Fibroblast of villous mesenchyme (primary cell): ENCODE measurements around the gene RASAL2. TPM values are rescaled to one million over a fixed set of nuclear protein-coding genes. Genes with fewer than 3 reads are reported as not detected.
"Not testable (repeated sequence)": the region's sequence is repeated elsewhere in the genome, so short reads cannot be mapped to it uniquely, and the experiment has no call there.

Source experiments
- DNase-seq: peaks from one replicate; pipeline ENCODE4 v3.0.0-alpha.2; 2010; ENCODE audit warnings: low read depth
- H3K4me3 ChIP-seq: 2 replicates; pipeline ENCODE4 v1.5.1; 2011; ENCODE audit warnings: low read depth, mild to moderate bottlenecking, low read length
- CTCF ChIP-seq: IDR thresholded peaks from 2 replicates; pipeline ENCODE4 v1.5.1; 2012; ENCODE audit warnings: low read depth, mild to moderate bottlenecking, low read length; ENCODE audit not compliant: insufficient read depth
- total RNA-seq: library from RNA; depleted of rRNA; stranded (reverse); fragments of >200 nt; gene quantifications from 2 replicates; pipeline ENCODE4 v1.2.3, GENCODE V29; 2012

Gene RASAL2
- total RNA-seq, 1 donor: 40.6 TPM

DNA sequence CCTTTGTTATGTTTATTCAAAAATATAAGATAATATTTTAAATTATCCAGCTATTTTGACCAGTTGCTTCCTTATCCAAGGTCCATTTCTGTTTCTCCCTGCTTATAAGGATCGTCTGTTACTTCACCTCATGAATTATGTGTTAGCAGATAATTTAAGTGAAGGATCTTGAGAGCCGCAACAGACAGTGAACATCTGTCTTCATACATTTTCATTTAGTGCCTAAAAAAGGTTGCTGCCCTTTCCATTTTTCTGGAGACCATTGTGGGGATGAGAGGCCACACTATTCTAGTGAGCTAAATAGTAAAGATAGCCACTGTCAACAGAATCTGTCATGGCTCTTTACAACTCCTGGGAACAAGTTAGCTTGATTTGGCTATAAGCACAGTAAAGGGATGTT, 248.8 kb downstream of the RASAL2 start:
- TF ChIP-seq CTCF: no peak
- no peak overlapping the region for H3K4me3 ChIP-seq
- no peak for DNase-seq

DNA sequence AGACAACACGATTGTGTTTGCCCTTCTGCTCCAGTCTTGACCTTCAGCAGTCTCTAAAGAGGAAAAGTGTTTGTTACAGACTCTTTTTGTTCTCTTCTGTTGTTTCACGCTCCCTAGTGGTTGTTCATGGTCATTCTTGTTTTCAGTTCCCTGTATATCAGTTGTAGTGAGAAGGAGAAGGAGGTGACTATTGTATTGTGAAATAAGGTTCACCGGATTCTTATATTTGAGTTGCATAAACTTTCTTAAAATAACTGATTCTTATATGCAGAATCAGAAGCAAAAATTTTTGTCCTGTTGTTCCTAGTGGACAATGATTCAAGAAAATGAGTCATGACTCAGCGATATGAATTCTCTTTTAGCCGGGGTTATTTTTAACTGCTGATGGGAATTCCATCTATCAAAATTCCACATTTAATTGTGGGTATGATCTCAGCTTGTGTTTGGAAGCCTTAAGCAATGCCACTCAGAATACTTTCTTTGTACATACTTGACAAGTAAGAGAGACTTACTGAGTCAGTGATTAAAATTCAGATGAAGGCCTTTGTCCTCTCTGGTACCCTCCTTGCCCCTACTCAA, 250.7 kb downstream of the RASAL2 start:
- DNase-seq: peak; percentile 67
- TF ChIP-seq CTCF: peak; percentile 52
- no peak overlapping the region for H3K4me3 ChIP-seq

DNA sequence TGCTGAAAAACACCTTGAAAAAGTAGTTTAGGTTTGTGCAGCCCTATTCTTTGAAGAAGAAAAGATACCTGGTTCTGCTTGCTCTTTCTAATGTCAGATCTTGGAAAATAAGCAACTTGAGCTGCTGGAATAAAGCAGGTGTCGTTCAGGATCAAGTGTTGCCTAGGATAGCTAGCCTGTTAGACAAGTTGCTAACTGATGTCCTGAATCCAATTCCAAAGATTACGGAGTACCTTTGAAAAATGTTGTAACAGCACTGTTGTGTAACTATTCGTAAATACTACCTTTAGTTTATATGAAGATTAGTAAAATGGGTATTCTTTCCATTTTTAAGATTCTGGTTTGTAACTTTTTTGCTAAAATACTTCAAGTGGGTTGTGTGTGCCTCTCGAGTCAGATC, 251.3 kb downstream of the RASAL2 start:
- no peak overlapping the region for H3K4me3 ChIP-seq
- TF ChIP-seq CTCF: no peak
- no peak for DNase-seq

- DNase-seq: no peak
- no peak overlapping the region for H3K4me3 ChIP-seq
- no peak for TF ChIP-seq CTCF
These were observed 251.9 kb downstream of the RASAL2 start for GRCh38 chr1:178345807-178346206.

DNA sequence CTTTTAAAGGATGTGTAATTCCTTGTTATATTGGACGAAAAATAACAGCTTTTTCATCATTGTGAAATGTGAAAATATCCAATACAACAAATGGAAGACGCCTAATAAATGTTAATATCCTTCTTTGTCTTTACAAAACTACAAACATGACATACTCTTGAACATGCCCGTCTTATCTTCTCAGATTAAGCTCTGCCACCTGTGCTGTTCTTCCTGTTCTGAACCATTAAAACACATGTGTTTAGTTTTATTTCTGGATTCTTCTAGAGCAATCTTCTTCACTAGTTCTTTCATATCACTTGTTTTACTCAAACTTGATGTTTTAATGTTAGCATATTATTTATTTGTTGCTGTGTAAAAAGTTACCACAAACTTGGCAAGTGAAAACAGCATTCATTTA, 255.9 kb downstream of the RASAL2 start:
- TF ChIP-seq CTCF: no peak
- no peak overlapping the region for H3K4me3 ChIP-seq
- DNase-seq: no peak

- not testable (repeated sequence) for H3K4me3 ChIP-seq, DNase-seq
These were observed 258.0 kb downstream of the RASAL2 start for GRCh38 chr1:178351911-178352310.

DNA sequence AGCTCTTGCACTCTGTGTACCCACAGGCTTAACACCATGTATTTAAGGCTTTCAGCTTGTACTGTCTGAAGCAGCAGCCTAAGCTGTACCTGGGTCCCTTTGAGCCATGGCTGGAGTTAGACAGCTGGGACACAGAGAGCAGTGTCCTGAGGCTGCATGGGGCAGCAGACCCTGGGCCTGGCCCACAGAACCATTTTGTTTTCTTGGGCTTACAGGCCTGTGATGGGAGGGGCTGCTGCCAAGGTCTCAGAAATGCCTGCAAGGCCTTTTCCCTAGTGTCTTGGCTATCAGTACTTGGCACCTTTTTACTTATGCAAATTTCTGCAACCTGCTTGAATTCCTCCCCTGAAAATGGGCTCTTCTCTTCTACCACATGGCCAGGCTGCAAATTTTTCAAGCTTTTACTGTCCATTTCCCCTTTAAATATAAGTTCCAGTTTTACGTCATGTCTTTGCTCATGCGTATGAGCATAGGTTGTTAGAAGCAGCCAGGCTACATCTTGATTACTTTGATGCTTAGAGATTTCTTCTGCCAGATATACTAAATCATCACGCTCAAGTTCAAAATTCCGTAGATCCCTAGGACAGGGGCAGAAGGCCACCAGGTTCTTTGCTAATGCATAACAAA, 259.0 kb downstream of the RASAL2 start:
- no peak for TF ChIP-seq CTCF
- no peak for DNase-seq
- no peak overlapping the region for H3K4me3 ChIP-seq
